Suprapubic skin (tissue), 4 donors: Measurements from ENCODE around the gene SLK. TPM values are rescaled to one million over a fixed set of nuclear protein-coding genes. Genes with fewer than 3 reads are reported as not detected.

Experiments
- DNase-seq, 2 donors: peaks; one replicate each; pipeline ENCODE4 v3.0.0-alpha.2; 2019; ENCODE audit warnings: low spot score in 2 of 2
- H3K27ac ChIP-seq: fragments of 200-600 bp; sonication (generic); one replicate; pipeline ENCODE4 v1.5.1; 2019
- H3K27me3 ChIP-seq: fragments of 200-600 bp; sonication (generic); one replicate; pipeline ENCODE4 v1.5.1; 2019
- H3K36me3 ChIP-seq: fragments of 200-600 bp; sonication (generic); one replicate; pipeline ENCODE4 v1.5.1; 2019
- H3K4me1 ChIP-seq: fragments of 200-600 bp; sonication (generic); one replicate; pipeline ENCODE4 v1.5.1; 2019
- H3K4me3 ChIP-seq: fragments of 200-600 bp; sonication (generic); one replicate; pipeline ENCODE4 v1.5.1; 2019; ENCODE audit warnings: mild to moderate bottlenecking
- H3K9me3 ChIP-seq: fragments of 200-600 bp; sonication (generic); one replicate; pipeline ENCODE4 v1.5.1; 2019
- CTCF ChIP-seq, 2 donors: fragments of 200-600 bp in 1 of 2; fragments of 450-650 bp in 1 of 2; sonication (generic) in 1 of 2; IDR thresholded peaks; one replicate each; pipeline ENCODE4 v1.5.1; 2016 to 2019; ENCODE audit warnings: antibody characterized with exemption in 2 of 2, mild to moderate bottlenecking in 1 of 2, moderate library complexity in 1 of 2
- EP300 ChIP-seq: sonication (generic); formaldehyde crosslinking; IDR thresholded peaks from one replicate; pipeline ENCODE4 v1.6.1; 2017; ENCODE audit warnings: antibody characterized with exemption
- POLR2A ChIP-seq, 2 donors: fragments of 450-650 bp; IDR thresholded peaks; one replicate each; pipeline ENCODE4 v1.6.1; 2017; ENCODE audit warnings: antibody characterized with exemption in 2 of 2, mild to moderate bottlenecking in 2 of 2, moderate library complexity in 2 of 2
- POLR2AphosphoS5 ChIP-seq, 3 donors: sonication (generic); formaldehyde crosslinking; IDR thresholded peaks; one replicate each; pipeline ENCODE4 v1.6.1; 2017; ENCODE audit warnings: antibody characterized with exemption in 3 of 3
- WGBS: methylation state at CpG from one replicate; pipeline ENCODE4 v1.1.5; 2018; 5-methylcytosine and 5-hydroxymethylcytosine counted together
- total RNA-seq, 4 donors: library from RNA; depleted of rRNA; stranded (reverse); fragments of >200 nt; gene quantifications; one replicate each; pipeline ENCODE4 v1.1.0, GENCODE V29; 2016

Gene SLK
- total RNA-seq, 4 donors from 2014 or later: 38.1 to 81.4 (median 56.3) TPM

- DNase-seq: no peak
- no peaks in the 10 kb centered on the region for H3K27me3 ChIP-seq
- no peak overlapping the region for H3K4me3 ChIP-seq
- H3K27ac ChIP-seq: no peak overlapping the region
- no peaks in the 10 kb centered on the region for H3K9me3 ChIP-seq
- no peak for TF ChIP-seq EP300
- no peak for TF ChIP-seq CTCF (IDR thresholded peaks at IDR 0.05)
- no peak for TF ChIP-seq POLR2AphosphoS5 (IDR thresholded peaks at IDR 0.05)
- no peak for TF ChIP-seq POLR2A (IDR thresholded peaks at IDR 0.05)
- 78% methylated on average over 4 of the region's 9 CpGs for WGBS
- no peaks in the 10 kb centered on the region for H3K4me1 ChIP-seq
- peaks cover 14% of the 10 kb centered on the region for H3K36me3 ChIP-seq
These were observed 74.2 kb downstream of the SLK start for GRCh38 chr10:104040862-104041789.

GRCh38 chr10:104041891-104042535 is 75.1 kb downstream of the SLK start:
- WGBS: 86% methylated on average over 14 of the region's 14 CpGs
- peaks cover 14% of the 10 kb centered on the region for H3K36me3 ChIP-seq
- TF ChIP-seq CTCF (IDR thresholded peaks at IDR 0.05) (no peak), POLR2AphosphoS5 (IDR thresholded peaks at IDR 0.05) (no peak), POLR2A (IDR thresholded peaks at IDR 0.05) (no peak), EP300 (no peak)
- H3K4me1 ChIP-seq: no peaks in the 10 kb centered on the region
- no peak for DNase-seq
- H3K27ac ChIP-seq: no peak overlapping the region
- H3K9me3 ChIP-seq: no peaks in the 10 kb centered on the region
- no peak overlapping the region for H3K4me3 ChIP-seq
- no peaks in the 10 kb centered on the region for H3K27me3 ChIP-seq

GRCh38 chr10:104043185-104043830 is 76.4 kb downstream of the SLK start:
- TF ChIP-seq POLR2AphosphoS5 (IDR thresholded peaks at IDR 0.05) (no peak), EP300 (no peak), POLR2A (IDR thresholded peaks at IDR 0.05) (no peak), CTCF (IDR thresholded peaks at IDR 0.05) (no peak)
- Histone ChIP-seq H3K27me3 (no peaks in the 10 kb centered on the region), H3K4me1 (no peaks in the 10 kb centered on the region), H3K36me3 (peaks cover 17% of the 10 kb centered on the region), H3K9me3 (no peaks in the 10 kb centered on the region), H3K27ac (no peak overlapping the region), H3K4me3 (no peak overlapping the region)
- DNase-seq: no peak
- WGBS: 76% methylated on average over 8 of the region's 8 CpGs

GRCh38 chr10:104043854-104044253 is 76.9 kb downstream of the SLK start:
- Histone ChIP-seq H3K9me3 (no peaks in the 10 kb centered on the region), H3K4me3 (no peak overlapping the region), H3K27me3 (no peaks in the 10 kb centered on the region), H3K36me3 (peaks cover 17% of the 10 kb centered on the region), H3K4me1 (peaks cover under 1% of the 10 kb centered on the region), H3K27ac (no peak overlapping the region)
- WGBS: 73% methylated on average over 4 of the region's 4 CpGs
- TF ChIP-seq POLR2AphosphoS5 (IDR thresholded peaks at IDR 0.05) (no peak), EP300 (no peak), CTCF (IDR thresholded peaks at IDR 0.05) (no peak), POLR2A (IDR thresholded peaks at IDR 0.05) (no peak)
- no peak for DNase-seq
